Spinal cord (tissue), 10 donors: ENCODE data around the gene DCC. TPM values are rescaled to one million over a fixed set of nuclear protein-coding genes. Genes with fewer than 3 reads are reported as not detected.

Experiments
- DNase-seq, 6 donors: peaks; one replicate each; pipeline versions ENCODE4 v3.0.0 to v3.0.0-alpha.2; 2013 to 2015; ENCODE audit warnings: low spot score in 6 of 6, low read depth in 4 of 6
- H3K27ac ChIP-seq: one replicate; pipeline ENCODE4 v1.5.1; 2013; ENCODE audit warnings: low read depth, low read length, control low read depth
- H3K27me3 ChIP-seq: one replicate; pipeline ENCODE4 v1.6.1; 2013; ENCODE audit warnings: low read length; ENCODE audit not compliant: control insufficient read depth, insufficient read depth
- H3K36me3 ChIP-seq: one replicate; pipeline ENCODE4 v1.6.1; 2013; ENCODE audit warnings: low read length; ENCODE audit not compliant: control insufficient read depth, insufficient read depth
- H3K4me1 ChIP-seq: one replicate; pipeline ENCODE4 v1.6.1; 2013; ENCODE audit warnings: low read length; ENCODE audit not compliant: control insufficient read depth, insufficient read depth
- H3K4me3 ChIP-seq: one replicate; pipeline ENCODE4 v1.5.1; 2013; ENCODE audit warnings: low read depth, low read length, control low read depth
- H3K9me3 ChIP-seq: one replicate; pipeline ENCODE4 v1.6.1; 2013; ENCODE audit warnings: low read length; ENCODE audit not compliant: control insufficient read depth, insufficient read depth
- WGBS: methylation state at CpG from one replicate; pipeline ENCODE4 v1.1.5; 2013; ENCODE audit warnings: missing lambda C conversion rate; ENCODE audit not compliant: insufficient coverage; 5-methylcytosine and 5-hydroxymethylcytosine counted together
- polyA plus RNA-seq, 2 donors: library from polyadenylated mRNA; unstranded; fragments of 120-200 nt; gene quantifications; one replicate each; pipeline ENCODE4 v1.2.1, GENCODE V29; 2013; ENCODE audit not compliant: insufficient read length in 2 of 2
- total RNA-seq, 2 donors: library from RNA; depleted of rRNA in 1 of 2; stranded (reverse); fragments of 120-200 nt in 1 of 2; fragments of >200 nt in 1 of 2; gene quantifications; one replicate each; pipeline versions ENCODE4 v1.2.3 to v1.2.4, GENCODE V29; 2013 to 2014
- donor health status: healthy.

Gene DCC
- total and polyA plus RNA-seq, 4 donors: 13.8 to 27.3 (median 17.2) TPM

- Histone ChIP-seq H3K27ac (no peak overlapping the region), H3K27me3 (no peaks in the 10 kb centered on the region), H3K4me3 (no peak overlapping the region), H3K4me1 (no peaks in the 10 kb centered on the region), H3K36me3 (no peaks in the 10 kb centered on the region), H3K9me3 (no peaks in the 10 kb centered on the region)
- WGBS: 40% methylated on average over 5 of the region's 5 CpGs
- DNase-seq: peak in 2 of 6 donors; percentile 54 to 85
Observed at GRCh38 chr18:53148123-53148522, 808.1 kb downstream of the DCC start.

GRCh38 chr18:53152476-53152875 lies 812.5 kb downstream of the DCC start:
- Histone ChIP-seq H3K9me3 (no peaks in the 10 kb centered on the region), H3K4me1 (no peaks in the 10 kb centered on the region), H3K27ac (no peak overlapping the region), H3K4me3 (no peak overlapping the region), H3K27me3 (no peaks in the 10 kb centered on the region), H3K36me3 (no peaks in the 10 kb centered on the region)
- WGBS: no CpG with 5 or more reads among the region's 2 CpGs
- DNase-seq: peak in 2 of 6 donors; percentile 41 to 68

GRCh38 chr18:53153281-53153680 lies 813.3 kb downstream of the DCC start:
- Histone ChIP-seq H3K4me3 (no peak overlapping the region), H3K9me3 (no peaks in the 10 kb centered on the region), H3K4me1 (no peaks in the 10 kb centered on the region), H3K27ac (no peak overlapping the region), H3K36me3 (no peaks in the 10 kb centered on the region), H3K27me3 (no peaks in the 10 kb centered on the region)
- WGBS: no CpG with 5 or more reads among the region's 4 CpGs
- DNase-seq: peak in 1 of 6 donors; percentile 38

GRCh38 chr18:53153800-53154199 lies 813.8 kb downstream of the DCC start:
- Histone ChIP-seq H3K36me3 (no peaks in the 10 kb centered on the region), H3K9me3 (no peaks in the 10 kb centered on the region), H3K27ac (no peak overlapping the region), H3K27me3 (no peaks in the 10 kb centered on the region), H3K4me3 (no peak overlapping the region), H3K4me1 (no peaks in the 10 kb centered on the region)
- WGBS: 95% methylated on average over 4 of the region's 5 CpGs
- no peak for DNase-seq

- H3K4me1 ChIP-seq: no peaks in the 10 kb centered on the region
- WGBS: no CpG with 5 or more reads among the region's 1 CpG
- DNase-seq: no peak
- H3K4me3 ChIP-seq: no peak overlapping the region
- no peaks in the 10 kb centered on the region for H3K9me3 ChIP-seq
- H3K36me3 ChIP-seq: no peaks in the 10 kb centered on the region
- H3K27me3 ChIP-seq: no peaks in the 10 kb centered on the region
- H3K27ac ChIP-seq: no peak overlapping the region
Observed at GRCh38 chr18:53165770-53166169, 825.8 kb downstream of the DCC start.

- no peaks in the 10 kb centered on the region for H3K9me3 ChIP-seq
- H3K27me3 ChIP-seq: no peaks in the 10 kb centered on the region
- H3K4me1 ChIP-seq: no peaks in the 10 kb centered on the region
- whole genome bisulfite sequencing: no CpG with 5 or more reads among the region's 5 CpGs
- peak in 1 of 6 donors; percentile 57 for DNase-seq
- H3K27ac ChIP-seq: no peak overlapping the region
- no peak overlapping the region for H3K4me3 ChIP-seq
- H3K36me3 ChIP-seq: no peaks in the 10 kb centered on the region
Observed at GRCh38 chr18:53169346-53169745, 829.3 kb downstream of the DCC start.

- H3K4me3 ChIP-seq: no peak overlapping the region
- H3K36me3 ChIP-seq: no peaks in the 10 kb centered on the region
- H3K27me3 ChIP-seq: no peaks in the 10 kb centered on the region
- H3K27ac ChIP-seq: no peak overlapping the region
- H3K4me1 ChIP-seq: no peaks in the 10 kb centered on the region
- no CpG with 5 or more reads among the region's 3 CpGs for WGBS
- DNase-seq: no peak
- H3K9me3 ChIP-seq: no peaks in the 10 kb centered on the region
Observed at GRCh38 chr18:53191634-53192033, 851.6 kb downstream of the DCC start.

- H3K36me3 ChIP-seq: no peaks in the 10 kb centered on the region
- H3K9me3 ChIP-seq: no peaks in the 10 kb centered on the region
- H3K4me1 ChIP-seq: no peaks in the 10 kb centered on the region
- no peak overlapping the region for H3K27ac ChIP-seq
- peak in 1 of 6 donors; percentile 58 for DNase-seq
- no peaks in the 10 kb centered on the region for H3K27me3 ChIP-seq
- no peak overlapping the region for H3K4me3 ChIP-seq
Observed at GRCh38 chr18:53193870-53194269, 853.9 kb downstream of the DCC start.

GRCh38 chr18:53219853-53220252 lies 879.9 kb downstream of the DCC start:
- DNase-seq: no peak
- no peak overlapping the region for H3K27ac ChIP-seq
- no peaks in the 10 kb centered on the region for H3K27me3 ChIP-seq
- H3K9me3 ChIP-seq: no peaks in the 10 kb centered on the region
- no peaks in the 10 kb centered on the region for H3K4me1 ChIP-seq
- H3K4me3 ChIP-seq: no peak overlapping the region
- H3K36me3 ChIP-seq: no peaks in the 10 kb centered on the region

- Histone ChIP-seq H3K27ac (no peak overlapping the region), H3K27me3 (no peaks in the 10 kb centered on the region), H3K4me3 (no peak overlapping the region), H3K9me3 (no peaks in the 10 kb centered on the region), H3K4me1 (no peaks in the 10 kb centered on the region), H3K36me3 (no peaks in the 10 kb centered on the region)
- no peak for DNase-seq
- WGBS: 69% methylated on average over 6 of the region's 6 CpGs
Observed at GRCh38 chr18:53224128-53224778, 884.3 kb downstream of the DCC start.
